GM12891 (cell line): ENCODE measurements around the gene CD151.

Source experiments
- PAX5 ChIP-seq: IDR thresholded peaks from 2 replicates; pipeline ENCODE4 v1.6.1; 2011; ENCODE audit warnings: low read length, moderate library complexity, mild to moderate bottlenecking; ENCODE audit not compliant: insufficient read depth, severe bottlenecking
- POLR2A ChIP-seq: IDR thresholded peaks from 2 replicates; pipeline ENCODE4 v1.6.1; 2011; ENCODE audit warnings: low read depth, low read length, control low read depth
- POLR2AphosphoS5 ChIP-seq: IDR thresholded peaks from 2 replicates; pipeline ENCODE4 v1.6.1; 2011; ENCODE audit warnings: low read depth, low read length, control low read depth
- TAF1 ChIP-seq: IDR thresholded peaks from 2 replicates; pipeline ENCODE4 v1.6.1; 2011; ENCODE audit warnings: low read depth, low read length, control low read depth

DNA sequence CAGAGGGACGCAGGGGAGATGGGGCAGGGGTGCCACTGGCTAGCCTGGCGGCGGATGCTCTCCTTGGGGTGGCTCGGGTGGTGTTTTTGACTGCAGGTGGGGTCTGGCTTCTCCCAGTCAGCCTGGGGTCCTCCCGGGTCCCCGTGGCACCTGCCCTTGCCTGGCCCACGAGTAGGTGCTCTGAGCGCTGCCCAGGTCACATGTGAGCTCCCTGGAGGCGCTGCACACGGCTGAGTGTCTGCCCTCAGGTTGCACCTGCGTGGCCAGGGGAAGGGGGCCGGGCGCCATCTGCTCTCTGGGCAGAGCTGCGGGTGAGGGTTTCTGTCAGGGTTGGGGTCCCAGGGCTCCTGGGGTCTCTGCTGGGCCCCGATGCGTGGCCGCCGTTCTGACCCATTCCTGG, 15.1 kb downstream of the CD151 start:
- TF ChIP-seq POLR2A (no peak), POLR2AphosphoS5 (no peak), TAF1 (no peak), PAX5 (no peak)
